GM21717 (cell line): ENCODE measurements around the gene MGLL.

Experiments
- ATAC-seq: cut with Tn5 transposase; IDR thresholded peaks from one replicate; pipeline ENCODE4 v1.9.1; 2021; ENCODE audit warnings: mild to moderate bottlenecking, moderate library complexity; ENCODE audit not compliant: unreplicated experiment

The MGLL gene

DNA sequence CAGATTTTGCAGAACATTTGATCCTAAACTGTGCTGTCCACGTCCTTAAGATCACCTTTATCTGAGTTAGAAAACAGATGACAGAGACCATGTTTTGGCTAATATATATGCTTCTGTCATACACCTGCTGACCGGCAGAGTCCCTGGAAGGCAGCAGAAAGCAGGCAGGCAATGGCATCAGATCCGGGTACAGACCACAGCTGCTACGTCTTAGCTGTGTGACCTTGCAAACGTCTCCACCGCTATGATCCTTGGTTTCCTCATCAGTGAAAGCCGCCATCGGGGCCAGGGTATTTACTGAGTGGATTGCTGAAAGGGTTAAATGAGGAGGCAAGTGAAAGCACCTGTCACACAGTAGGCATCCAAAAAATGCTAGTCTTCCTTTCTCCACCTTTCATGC, 77.4 kb downstream of the MGLL start:
- no peak for ATAC-seq

DNA sequence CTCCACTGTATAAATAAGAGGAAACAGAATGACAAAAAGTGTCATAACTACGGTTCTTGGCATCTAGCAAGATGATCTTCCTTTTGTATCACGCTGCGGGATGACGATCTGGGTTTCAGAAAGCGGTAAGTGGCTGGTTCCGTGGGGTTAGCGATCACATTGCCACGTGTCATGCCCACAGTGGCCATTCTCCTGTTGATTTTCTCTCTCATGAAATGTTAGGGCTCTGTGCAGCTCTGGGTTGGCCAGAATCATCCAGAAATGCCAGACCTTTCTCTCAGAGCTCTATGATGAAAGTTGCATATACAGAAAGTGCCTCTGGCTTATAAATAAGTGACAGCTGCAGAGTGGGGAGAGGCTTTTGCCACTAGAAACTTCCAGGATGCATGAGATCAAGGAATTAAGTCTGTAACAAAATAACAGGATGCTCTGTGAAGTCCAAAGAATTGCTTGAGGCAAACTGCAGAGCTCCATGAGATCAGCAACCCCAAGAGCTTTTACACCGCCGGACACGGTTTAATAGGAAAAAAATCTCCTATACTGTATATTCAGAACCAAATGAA, 78.0 kb downstream of the MGLL start:
- ATAC-seq: no peak

DNA sequence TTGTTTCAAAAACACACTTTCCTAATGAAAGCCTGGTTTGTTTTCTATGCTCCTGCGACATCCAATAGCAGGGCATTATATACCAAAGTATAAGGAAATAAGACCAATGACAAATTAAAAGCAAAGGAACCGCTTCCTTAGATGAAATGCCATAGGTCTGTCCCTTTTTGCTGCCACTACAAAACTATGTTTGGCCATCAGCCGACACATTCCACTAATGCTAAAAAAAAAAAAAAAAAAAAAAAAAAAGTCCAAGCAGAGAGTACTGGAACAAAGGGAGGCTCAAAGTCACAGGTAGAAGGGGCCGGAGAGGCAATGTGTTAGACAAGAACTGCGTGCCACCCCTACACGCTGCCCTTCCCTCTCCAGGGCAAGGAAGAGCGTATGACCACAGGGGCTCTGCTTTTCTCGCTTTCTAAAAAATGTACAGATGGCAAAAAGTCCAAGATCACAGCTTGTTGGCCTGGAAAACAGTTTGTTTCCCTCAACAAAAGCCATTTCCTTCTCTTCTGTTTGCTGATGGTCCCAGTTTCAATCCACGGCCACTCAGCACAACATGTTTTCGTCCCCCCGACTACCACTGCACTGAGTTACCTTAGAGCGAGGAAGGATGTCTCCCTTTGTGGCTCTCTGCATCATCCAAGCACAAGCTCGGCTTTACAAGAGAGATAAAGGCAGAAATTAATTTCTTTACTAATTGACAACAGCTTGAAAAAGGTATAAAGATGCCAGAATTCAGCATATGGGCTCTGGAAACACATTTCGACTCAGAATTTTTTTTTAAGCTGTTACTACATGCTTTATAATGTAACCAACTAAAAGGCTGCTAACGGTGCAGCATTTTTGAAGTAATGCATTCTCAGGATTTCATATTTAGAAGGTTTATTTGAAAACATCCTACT, 78.7 kb downstream of the MGLL start:
- ATAC-seq: no peak

DNA sequence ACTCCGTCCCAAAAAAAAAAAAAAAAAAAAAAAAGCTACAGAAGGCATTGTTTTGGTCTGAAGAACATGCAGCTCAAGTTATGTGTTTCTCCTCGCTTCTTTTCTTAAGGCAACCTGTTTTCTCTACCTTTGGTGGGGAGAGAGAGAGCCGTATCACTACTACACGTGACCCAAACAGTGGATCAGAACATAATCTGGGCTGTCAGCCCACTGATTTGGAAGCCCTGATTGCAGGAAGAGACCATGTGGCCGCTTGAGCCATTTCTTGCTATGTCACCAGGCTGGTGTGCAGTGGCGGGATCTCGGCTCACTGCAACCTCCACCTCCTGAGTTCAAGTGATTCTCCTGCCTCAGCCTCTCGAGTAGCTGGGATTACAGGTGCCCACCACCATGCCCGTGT, 79.7 kb downstream of the MGLL start:
- ATAC-seq: no peak

DNA sequence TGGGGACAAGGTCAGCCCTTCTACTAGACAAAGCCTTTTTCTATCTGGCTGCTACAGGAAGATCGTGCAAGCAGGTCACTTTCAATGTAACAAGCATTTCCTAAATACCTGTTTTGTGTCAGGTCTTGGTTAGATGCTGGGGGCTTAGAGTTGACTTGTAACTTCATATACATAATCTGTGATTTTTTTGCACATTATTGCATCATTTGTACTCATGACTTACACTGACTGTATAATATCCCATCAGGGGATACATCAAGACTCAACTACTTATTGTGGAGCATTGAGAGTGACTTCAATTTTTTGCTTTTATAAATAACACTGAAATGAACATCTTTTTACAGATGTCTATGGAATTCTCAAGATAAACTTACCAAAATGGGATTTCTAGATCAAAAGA, 80.6 kb downstream of the MGLL start:
- no peak for ATAC-seq

DNA sequence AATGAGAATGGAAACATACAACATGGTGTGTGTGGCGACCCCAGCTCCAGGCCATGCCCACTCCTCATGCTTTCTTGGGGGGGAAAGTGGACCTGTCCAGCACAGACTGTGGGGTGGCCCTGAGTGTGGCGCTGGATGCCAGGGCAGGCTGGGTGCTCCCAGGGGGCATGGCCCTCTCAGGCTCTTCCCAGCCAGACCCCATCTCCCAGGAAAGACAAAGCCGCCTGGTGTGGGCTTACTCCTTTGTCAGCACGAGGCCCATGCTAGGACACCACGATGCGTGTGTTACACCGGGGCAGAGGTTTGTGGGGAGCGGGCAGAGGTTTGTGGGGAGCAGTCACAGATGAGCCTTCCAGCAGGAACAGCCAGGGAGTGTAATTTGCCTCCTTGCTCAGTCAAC, 81.1 kb downstream of the MGLL start:
- no peak for ATAC-seq

DNA sequence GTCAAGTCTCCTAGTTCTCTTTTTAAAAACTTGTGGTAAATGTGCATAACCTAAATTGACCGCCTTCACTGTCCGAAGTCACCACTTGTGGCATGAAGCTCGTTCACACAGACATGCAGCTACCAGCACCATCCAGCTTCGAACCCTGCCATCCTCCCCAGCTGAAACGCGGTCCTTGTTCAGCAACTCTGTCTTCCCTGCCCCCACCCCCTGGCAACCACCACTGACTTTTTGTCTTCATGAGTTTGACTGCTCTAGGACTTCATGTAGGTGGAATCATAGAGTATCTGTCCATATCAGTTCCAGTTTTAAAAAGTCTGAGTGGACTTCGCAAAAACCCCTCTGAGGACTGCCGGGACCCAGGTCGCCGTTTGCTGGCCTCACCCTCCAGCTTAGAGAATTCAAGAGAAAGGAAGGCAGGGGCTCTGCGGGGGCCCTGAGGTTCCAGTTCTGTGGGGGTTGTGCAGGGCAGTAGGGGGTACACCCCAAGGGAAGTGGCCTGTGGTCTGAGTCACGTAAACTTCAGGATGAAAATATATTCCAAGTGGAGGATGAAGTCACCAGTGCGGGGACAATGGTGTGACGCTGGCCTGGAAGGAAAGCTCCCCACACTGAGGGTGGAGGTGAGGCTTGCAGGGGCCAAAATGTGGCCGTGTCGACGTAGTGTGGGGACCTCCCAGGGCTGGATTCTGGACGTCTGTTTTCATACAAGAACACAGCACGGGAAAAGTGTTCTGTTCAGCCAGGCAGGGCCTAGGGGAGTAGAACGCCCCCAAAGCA, 82.0 kb downstream of the MGLL start:
- no peak for ATAC-seq

DNA sequence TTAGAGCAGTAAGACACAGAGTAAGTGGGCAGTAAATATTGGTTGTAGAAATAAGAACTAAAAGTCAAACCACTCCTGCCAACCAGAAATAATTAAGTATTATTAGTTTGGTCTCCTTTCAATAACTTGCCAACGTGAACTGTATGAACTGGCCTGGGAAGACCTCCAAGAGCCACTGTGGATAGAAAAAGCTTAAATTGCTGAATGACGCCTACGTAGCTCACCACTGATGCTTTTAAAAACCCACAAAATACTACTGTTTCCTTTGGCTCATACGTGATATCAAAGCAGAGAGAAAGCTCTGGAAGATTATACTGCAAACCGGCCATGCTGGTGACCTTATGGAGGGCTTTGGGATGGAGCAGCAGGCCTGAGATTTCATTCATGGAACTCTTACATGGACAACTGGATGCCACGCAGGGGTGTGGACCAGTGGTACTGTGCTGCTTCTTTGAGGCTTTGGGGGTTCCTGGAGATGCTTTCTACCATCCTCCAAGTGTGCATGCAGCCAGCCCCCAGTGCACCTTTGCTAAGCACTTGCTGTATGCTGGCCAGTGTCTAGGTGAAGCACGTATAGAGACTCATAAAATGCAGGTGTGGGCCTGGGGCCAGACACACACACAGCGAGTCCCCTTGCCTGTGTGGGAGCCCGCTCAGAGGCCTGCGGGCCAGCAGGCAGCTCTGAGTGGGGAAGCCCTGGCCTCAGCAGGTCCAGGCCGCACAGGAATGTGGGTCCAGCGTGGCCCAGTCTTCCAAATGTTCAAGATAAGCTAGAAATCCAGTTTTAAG, 82.8 kb downstream of the MGLL start:
- no peak for ATAC-seq

DNA sequence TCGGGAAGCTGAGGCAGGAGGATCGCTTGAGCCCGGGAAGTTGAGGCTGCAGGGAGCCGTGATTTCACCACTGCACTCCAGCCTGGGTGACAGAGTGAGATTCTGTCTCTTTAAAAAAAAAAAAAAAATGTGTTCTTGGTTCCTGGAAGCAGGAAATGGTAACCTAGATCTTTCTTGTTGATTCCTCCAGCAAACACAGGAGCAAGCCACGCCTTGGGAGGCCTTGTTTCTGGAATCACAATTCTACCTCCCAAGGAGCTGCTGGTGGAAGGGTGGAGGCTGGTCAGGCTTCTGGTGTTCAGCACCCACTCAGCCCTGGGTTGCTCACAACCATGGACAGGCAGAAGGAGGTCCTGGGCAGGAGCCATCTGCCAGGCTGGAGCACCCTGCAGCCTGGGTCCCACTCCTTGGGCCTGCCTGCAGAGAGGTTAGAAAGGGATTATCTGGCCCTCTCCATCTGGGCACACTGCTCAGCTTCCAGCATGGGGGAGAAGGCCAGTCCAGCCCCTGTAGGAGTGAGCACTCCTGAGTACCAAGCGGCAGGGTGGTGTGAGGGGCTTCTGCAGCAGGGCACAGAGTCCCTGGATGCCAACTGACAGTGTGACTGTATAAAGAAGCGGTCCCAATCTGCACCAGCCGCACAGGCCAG, 84.0 kb downstream of the MGLL start:
- no peak for ATAC-seq

DNA sequence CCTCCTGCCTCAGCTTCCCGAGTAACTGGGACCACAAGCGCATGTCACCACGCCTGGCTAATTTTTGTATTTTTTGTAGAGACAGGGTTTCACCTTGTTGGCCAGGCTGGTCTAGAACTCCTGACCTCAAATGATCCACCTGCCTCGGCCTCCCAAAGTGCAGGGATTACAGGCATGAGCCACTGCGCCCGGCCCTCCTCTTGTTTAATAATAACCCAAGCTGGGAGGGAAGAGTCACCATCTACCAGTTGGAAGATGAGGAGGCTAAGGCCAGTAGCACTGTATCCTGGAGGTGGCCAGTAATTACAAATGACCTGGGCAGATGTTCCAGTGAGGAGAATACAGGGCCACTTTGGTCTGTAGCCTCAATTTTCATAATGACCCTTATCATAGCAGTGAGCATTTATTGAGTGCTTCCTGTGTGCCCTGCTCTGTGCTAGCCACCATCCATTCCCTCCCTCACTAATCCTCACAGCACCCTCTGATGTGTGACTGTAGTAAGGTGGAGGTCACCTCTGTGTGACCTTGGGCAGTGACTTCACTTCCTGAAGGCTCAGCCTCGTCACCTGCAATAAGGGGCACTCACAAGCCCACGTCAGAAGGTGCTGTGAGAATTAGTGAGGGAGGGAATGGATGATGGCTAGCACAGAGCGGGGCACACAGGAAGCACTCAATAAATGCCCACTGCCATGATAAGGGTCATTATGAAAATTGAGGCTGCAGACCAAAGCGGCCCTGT, 85.3 kb downstream of the MGLL start:
- no peak for ATAC-seq

DNA sequence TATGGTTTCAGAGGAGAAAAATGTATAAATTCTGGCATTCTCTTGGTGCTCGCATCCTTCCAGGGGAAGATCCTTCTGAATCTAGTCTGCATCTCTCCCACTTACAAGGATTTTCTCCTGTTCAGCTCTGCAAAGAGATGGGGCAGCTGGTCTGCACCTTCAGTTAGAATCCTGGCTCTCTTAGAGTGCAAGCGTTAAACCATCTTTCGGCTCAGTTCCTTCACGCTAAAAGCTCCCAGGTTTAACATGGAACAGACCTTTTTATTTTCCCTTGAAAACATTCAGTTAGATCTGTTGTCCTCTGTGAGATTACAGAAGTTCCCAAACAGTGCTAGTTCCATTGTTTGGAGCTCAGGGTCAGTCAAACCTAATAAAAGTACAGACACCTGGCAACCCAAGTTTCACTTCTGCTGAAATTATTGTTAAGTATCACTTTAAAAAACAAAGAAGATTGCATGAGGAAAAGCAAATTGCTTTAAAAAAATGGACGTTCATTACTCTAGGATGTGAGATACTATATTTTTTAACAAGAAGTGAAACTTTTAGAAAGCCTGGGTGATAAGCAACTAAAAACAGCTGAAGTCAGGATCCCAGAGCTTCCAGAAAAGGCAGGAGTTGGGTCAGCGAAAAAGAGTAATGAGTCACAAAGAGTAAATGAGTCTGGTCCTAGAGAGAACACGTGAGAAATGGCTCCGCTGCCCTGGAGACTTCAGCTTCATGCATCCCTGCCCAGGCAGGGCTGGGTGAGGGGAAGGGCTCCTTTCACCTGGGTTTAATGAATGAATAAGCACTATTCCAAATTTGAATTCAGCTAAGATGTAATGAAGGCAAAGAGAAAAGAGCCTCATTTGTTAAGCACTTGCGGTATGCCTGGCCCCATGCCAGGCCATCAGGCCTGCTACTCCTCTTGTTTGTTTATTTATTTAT, 86.3 kb downstream of the MGLL start:
- ATAC-seq: peak; percentile 67

DNA sequence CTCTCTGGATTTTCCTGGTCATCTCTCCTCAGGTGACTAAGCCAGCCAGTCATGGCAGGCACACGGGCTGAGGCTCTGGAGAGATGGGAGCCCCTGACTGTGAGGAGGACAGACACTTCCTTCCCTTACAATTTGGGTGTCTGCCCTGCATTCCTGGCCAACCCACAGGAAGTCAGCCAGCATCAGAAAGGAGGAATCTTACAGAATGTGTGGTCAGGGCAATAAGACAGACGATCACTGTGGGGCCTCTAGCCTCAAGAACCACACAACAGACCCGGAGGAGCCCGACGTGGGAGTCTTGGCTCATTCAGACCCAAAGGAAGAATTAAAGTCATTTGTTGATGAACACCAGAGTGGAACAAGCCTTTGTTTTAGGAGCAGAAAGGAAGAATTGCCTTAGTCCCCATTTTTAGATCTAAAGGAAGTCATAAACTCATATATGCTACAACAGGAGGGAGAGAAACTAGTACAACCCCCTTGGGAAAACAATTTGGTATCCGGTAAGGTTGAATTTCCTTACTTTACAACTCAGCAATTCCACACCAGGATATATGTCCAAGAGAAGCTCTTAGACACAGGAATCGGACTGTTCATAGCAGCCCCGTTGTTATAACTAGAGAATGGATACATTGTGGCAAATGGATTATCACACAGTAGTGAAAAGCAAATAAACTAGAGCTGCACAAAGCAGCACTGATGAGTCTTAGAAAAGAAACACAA, 87.4 kb downstream of the MGLL start:
- ATAC-seq: no peak

DNA sequence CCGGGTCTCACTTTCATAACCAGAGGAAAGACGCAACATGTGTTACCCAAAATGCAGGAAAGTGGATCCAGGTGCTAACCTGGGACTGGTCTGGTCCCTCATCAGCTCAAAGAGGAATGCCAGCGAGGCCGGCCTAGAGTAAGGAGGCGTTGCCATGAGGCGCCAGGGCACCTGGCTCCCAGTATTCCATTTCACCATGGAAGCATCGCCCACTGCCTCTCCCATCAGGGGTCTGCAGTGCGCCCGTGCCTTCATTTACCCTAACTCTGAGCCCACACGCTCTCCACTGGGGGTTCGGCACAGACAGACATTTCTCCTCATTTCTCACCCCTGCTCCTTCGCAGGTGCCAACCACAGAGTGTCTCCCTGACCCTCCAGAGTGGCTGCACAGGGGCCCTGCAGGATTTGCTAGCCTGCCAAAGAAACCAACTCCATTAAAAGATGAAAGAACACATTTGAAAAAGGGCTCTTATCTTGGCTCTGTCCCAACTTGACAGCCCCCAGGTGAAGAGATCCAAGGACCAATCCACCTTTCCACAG, 88.1 kb downstream of the MGLL start:
- ATAC-seq: no peak

DNA sequence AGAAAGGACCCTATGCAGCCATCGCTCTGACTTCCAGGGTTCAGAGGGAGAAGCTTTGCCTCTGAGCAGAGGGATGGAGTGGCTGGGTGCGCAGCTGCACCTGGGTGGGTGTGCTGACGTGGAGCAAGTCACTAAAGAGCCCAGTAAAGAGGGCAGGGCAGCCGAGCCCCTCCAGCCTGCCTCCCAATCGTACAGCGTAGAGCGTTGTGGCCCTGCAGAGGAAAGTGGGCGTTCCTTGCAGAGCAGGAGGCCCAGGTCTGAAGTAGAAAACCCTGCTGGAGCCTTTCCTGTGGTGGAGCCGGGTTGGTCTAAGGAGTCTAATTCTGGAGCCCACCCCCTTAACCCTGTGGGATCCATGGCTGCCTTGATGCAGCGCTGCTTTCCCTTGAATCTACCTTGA, 88.5 kb downstream of the MGLL start:
- no peak for ATAC-seq

DNA sequence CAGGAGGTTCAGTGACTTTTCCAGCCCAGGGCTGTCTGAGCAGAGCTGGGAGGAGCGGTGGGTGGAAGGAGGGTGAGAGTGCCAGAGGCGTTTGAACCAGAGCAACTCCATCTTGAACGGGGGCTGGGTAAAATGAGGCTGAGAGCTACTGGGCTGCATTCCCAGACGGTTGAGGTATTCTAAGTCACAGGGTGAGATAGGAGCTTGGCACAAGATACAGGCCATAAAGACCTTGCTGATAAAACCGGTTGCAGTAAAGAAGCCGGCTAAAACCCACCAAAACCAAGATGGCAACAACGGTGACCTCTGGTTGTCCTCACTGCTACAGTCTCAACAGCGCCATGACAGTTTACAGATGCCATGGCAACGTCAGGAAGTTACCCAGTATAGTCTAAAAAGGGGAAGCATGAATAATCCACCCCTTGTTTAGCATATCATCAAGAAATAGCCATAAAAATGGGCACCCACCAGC, 89.4 kb downstream of the MGLL start:
- ATAC-seq: no peak

DNA sequence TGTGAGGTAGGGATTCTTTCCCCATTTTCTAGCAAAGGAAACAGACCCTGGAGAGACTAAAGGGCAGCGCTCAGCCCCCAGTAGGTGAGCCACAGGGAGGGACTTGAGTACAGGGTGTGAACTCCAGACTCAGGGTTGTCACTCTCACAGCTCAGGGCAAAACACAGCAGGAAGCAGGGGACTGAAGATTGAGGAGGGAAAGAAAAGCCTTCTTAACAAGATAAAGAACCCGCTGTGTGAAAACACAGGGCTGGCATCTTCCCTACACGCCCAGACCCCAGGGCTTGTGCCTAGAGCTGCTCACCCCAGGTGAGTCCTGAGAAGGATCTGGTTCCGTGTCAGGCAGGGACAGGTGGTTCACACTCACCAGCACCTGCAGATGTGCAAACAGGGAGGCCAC, 90.0 kb downstream of the MGLL start:
- no peak for ATAC-seq

DNA sequence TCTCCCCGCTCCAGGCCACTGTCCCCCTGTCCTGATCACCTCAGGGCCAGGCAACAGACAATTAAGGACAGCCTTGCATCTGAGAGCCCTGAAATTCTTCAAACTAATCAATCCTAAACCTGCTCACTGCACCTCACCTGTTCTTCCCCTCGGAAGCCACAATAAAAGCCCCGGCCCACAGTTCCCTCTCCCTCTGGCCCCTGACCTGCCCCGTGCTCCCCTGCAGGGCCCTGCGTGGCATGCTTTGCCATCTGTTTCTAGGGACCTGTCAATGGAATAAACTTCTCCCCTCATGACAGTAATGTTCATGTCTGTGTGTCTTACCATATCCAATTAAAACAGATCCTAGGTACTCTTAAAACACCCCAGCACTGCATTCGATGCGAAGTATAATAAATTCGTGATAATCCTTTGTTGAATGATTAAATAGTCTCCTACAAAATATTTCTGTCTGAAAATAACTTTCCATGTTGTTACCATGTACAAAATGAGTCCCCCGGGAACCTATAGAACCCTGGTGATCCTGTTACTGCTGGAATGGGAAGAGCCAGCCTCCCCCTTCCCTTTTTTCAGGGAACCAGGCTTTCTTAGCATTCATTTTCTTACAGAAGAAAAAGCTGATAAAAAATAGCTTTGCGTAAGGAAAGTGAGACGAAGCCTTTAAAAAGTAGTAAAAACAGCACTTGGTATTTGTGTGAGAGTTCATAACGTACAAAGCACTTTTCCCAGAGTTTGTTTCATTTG, 90.6 kb downstream of the MGLL start:
- ATAC-seq: no peak
